Measurements from ENCODE around the gene CDH5.
A peak's percentile ranks its signal among the peaks of the same experiment; 100 is the strongest.
"Not testable (repeated sequence)": the region's sequence is repeated elsewhere in the genome, so short reads cannot be mapped to it uniquely, and the experiment has no call there.

The CDH5 gene

DNA sequence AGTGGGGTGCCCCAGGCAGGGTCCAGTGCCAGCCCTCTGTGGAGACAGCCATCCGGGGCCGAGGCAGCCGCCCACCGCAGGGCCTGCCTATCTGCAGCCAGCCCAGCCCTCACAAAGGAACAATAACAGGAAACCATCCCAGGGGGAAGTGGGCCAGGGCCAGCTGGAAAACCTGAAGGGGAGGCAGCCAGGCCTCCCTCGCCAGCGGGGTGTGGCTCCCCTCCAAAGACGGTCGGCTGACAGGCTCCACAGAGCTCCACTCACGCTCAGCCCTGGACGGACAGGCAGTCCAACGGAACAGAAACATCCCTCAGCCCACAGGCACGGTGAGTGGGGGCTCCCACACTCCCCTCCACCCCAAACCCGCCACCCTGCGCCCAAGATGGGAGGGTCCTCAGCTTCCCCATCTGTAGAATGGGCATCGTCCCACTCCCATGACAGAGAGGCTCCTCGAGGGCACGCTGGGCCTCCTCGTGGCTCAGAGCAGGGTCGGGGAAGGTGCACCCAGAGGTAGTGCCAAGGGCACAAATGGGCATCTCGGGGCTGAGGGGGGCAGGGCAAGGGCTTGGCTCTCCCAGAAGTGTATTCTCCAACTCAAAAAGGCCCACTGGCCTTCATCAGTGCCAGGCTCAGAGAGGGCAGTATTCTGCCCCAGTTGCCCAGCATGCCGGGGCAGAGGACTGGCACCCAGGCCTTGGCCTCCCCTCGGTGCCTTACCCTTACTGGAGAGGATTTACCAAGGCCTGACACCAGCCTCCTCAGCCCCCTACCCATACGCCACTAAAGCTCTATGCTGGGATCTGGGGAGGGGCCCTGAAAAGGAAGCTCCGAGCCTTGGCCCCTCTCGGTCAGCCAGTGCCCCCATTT, at the start of gene CDH5:
Gene CDH5 (plus strand): TSS at position 259 of the 867 bp plus-strand sequence. CDS start 12,647 bp downstream, outside the sequence.
- DNase-seq, result no peak

DNA sequence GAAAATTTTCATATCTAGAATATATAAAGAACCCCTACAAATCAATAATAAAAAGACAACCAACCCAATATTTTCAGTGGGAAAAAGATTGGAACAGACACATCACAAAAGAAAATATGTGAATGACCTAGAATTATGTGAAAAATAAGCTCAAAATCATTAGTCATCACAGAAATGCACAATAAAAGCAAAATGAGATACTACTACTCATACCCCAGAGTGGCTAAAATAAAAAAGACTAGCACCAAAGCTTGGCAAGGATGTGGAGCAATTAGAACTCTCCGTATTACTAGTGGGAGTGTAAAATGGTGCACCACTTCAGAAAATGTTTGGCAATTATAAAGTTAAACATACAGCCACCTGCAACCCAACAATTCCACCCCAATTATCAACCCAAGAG, 48.0 kb upstream of the CDH5 start:
- no peak for DNase-seq

- DNase-seq, result no peak
These were observed 45.7 kb upstream of the CDH5 start for GRCh38 chr16:66320774-66321173.

DNA sequence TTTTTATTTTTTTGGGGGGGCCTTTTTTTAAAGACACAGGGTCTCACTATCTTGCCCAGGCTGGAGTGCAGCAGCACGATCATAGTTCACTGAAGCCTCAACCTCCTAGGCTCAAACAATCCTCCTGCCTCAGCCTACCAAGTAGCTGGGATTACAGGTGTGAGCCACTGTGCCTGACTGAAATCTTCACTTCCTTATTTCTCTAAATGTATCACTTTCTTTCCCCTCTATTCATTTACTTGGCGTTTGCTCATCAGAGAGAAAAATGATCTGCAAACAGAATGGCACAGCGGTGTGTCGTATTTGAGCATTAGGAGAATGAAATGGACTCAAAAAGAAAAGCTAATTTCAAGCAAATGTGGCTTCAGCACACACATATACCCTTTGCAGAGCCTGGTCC, 44.3 kb upstream of the CDH5 start:
- no peak for DNase-seq

- DNase-seq, result peak in 1 of 2 experiments; percentile 6
These were observed 41.5 kb upstream of the CDH5 start for GRCh38 chr16:66324815-66325515.

DNA sequence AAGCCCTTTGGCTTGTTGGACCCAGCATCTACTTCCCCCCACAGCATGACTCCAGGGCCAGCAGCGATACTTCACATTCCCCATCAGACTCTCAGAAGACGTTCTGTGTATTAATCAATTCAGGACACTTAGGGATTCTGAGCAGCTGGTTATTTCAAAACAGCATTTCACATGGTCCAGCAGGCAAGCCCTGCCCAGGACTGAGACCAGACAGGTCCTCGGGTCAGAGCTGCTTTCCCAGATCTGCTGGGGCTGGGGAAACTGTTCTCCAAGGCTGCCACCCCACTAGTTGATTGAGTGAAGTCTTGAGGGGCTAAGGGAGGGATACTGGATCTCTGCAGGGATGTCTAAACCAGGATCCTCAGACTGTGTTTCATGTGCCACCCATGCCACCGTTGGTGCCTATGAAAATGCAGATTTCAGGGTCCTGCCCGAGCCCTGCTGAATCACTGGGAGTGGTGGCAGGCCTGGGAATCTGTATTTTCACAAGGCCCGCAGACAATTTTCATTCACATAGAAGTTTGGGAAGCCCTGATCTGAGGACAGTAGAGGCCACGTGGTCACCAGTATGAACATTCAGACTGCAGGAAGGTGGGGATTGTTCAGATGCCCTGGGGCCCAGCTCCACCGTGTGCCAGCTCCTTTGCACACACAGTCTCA, 40.6 kb upstream of the CDH5 start:
- no peak for DNase-seq

- no peak for DNase-seq
These were observed 39.4 kb upstream of the CDH5 start for GRCh38 chr16:66326991-66327513.

GRCh38 chr16:66328282-66328681, 38.2 kb upstream of the CDH5 start:
- no peak for DNase-seq

- DNase-seq, result not testable (repeated sequence)
These were observed 35.0 kb upstream of the CDH5 start for GRCh38 chr16:66331464-66331863.

DNA sequence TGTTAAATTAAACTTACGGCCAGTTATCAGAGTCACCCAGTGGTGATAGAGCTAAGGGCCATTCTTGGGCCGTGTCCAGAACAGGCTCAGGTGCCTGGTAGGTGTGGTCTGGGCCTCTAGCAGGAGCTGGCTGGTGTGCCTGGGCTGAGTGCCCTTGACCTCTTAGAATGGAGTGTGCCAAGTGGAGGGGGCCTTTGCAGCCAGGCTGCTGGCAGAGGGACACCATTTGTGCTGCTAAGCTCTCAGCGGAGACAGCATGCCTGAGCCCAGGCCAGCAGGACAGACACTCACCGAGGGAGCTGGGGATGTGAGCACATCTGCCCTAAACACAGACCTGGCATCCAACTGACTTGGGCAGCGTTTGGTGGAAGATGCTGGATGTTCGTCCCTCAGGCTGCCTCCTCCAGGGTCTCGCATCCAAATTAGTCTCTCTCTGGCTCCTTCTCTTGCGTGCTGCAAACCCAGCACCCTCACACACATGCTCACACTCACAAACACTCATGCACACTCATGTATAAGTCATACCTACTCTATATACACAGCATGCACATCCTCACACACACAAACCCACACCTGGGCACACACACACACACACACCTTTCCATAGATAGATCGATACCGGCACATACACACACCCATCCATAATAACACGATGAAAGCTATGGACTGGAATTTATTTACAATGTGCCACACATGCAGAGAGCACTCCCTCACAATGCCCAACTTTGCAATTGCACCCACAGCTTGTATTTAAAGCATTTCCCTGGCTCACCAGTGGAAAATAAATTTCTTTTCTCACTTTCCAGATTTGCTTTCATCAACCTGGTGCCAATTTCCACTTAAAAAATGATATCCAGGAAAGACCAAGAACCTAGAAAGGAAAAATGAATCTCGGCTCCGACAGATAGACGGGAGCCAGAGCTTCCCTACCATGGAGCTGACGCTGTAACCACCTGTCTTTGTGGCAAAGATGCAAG, 33.6 kb upstream of the CDH5 start:
- DNase-seq, result no peak

DNA sequence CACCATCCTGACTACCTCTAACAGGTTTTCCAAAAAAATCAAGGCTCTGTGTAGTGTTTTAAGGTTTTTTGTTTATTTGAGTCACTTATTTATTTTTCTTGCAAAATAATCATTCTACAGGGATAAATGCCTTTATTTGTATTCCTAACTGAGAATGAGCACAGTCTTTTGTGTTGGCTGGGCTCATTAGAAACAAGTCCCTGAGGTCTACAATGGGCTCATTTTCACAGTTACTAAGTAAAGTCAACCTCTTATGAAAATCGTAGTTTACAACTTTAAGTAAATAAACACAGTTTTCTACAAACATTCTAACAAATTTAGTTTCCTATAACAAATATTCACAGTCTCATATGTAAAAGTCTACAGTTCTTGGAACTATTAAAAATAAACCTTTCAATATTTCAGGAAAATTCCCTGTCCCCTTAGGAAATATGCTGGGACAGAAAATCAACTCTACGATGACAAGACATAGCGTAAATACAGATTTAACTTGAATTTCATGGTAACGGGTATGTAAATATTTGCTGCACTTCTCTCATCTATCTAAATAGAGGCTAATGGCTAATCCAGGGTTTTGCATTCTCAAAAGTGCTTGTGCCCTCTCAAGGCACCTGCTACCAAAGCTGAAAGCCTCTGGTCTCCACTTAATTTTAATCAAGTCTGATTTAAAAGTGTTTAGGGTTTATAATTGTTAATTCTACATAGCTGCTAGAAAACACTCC, 31.5 kb upstream of the CDH5 start:
- no peak for DNase-seq

- DNase-seq, result no peak
These were observed 30.7 kb upstream of the CDH5 start for GRCh38 chr16:66335704-66336329.

DNA sequence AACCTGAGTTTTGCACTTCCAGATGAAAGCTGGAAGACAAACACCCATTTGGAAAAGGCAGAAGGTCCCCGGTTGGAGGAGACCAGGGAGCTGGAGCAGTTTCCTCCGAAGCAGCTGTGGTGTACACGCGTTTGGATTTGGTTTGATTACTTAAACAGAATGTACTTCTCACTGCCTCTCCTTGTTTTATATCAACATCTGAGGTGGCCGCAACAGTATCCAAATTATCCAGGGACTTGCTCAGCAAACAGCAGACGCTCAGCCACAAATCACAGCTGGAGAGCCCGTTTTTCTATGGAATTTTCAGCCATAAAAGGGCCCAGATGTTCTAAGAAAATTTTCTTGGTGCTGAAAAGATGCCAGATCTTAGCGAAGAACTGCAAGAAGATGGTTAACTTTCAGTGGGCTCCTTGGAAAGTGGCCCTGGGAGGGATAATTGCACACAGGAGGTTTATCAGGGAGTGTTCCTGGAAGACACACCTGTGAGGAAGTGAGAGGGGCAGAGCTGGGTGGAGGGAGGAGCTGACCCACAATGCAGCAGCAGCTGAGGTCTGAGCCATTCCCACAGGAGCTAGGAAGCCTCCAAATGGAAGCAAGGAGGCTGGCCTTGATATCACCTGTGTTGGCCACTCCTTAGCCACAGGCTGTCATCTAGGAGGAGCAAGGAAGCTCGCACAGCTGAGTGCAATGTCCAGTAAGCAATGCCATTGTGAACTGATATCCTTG, 28.9 kb upstream of the CDH5 start:
- DNase-seq, result no peak

GRCh38 chr16:66342294-66342900, 24.1 kb upstream of the CDH5 start:
- peak in 1 of 2 experiments; percentile 1 for DNase-seq

- peak; percentile 17 to 32 for DNase-seq
These were observed 21.9 kb upstream of the CDH5 start for GRCh38 chr16:66344533-66345145.

- DNase-seq, result no peak
These were observed 20.3 kb upstream of the CDH5 start for GRCh38 chr16:66346221-66346620.

- no peak for DNase-seq
These were observed 14.2 kb upstream of the CDH5 start for GRCh38 chr16:66352304-66352703.

DNA sequence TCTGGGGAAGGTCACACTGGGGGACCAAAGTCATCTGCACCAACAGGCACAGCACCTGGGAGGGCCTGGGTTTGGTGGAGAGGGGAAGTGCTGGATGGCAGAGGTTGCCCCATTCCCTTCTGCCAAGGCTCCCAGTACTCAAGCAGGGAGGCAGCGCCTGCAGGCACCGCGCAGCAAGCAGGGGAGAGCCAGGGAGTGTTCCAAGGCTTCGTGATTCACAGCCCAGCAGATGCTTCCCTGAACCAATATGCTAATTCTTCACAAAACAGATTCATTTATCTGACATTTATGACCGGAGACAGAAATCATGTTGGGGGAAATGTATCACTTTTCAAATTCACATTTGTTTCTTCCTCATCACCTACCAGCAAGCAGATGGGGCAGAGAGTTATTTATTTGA, 13.4 kb upstream of the CDH5 start:
- no peak for DNase-seq
